DMS114 treated with DMSO at 0.1 percent for 48 hours (cell line): Measurements from ENCODE around the gene PPFIA4.

Experiments
- DNase-seq: peaks from one replicate; lab custom pipeline; 2025; ENCODE audit not compliant: unreplicated experiment; lab: John Stamatoyannopoulos, UW

The PPFIA4 gene

GRCh38 chr1:203124546-203125317 lies 98.4 kb downstream of the PPFIA4 start:
- no peak for DNase-seq

- DNase-seq, result no peak
Measured at GRCh38 chr1:203126151-203126865, 100.0 kb downstream of the PPFIA4 start.

DNA sequence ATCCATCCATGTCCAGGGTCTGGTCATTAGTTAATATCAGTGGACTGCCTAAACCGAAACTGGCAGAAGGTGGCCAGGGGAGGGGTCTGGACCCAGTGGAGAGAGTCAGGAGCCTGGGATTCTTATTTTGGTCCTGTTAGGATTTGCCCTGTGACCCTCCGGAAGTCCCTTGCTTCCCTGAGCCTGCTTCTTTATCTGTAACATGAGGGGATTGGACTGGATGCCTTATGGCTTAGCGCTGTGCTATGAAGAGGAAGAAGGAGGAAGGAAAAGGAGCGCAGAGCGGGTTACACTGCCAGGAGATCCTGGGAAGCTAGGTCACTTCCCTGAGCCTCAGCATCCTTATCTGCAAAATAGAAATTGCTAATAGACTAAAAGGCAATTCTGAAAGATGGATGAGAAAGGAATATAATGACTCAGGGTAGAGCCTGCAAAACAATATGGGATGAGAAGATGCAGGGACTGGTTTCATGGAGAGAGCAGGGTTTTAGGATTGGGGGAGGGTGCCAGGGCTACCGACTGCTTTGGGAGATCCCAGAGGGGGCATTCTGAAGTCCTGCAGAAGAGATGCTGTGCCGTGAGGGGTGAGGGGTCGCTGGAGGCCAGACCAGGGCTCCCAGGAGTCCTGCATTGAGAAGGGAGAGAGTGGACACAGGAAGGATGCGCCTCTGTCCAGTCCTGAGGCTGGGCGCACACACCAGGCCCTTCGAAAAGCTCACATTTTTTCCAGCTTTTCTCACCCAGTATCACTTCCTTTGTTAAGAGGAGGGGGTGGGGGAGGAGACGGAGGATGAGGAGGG lies 100.8 kb downstream of the PPFIA4 start:
- no peak for DNase-seq

DNA sequence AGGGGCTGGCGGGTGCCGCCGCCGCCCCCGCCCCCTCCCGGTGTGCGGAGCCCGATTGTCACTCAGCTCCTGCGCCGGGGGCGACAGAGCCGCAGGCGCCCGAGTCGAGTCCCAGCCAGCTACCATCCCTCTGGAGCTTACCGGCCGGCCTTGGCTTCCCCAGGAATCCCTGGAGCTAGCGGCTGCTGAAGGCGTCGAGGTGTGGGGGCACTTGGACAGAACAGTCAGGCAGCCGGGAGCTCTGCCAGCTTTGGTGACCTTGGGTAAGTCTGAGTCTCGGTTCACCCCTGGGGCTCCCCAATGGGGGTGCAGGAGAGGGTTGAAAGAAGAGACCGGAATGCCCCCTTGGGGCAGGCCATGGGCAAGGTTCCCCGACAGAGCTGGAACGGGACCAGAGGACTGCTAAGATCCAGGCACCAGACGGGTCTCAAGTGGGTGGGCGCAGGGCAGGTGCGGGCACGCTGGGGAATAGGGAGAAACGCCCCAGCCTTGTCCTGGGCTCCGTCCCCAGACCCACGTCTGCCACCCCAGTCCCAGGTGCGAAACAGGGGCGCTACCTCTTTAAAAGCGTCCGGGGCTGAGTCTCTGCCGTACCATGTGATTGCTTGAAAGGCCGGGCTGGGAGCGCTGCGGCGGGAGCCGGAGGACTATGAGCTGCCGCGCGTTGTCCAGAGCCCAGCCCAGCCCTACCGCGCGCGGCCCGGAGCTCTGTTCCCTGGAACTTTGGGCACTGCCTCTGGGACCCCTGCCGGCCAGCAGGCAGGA lies 101.6 kb downstream of the PPFIA4 start, which contains the start of gene ADORA1:
TSS of gene ADORA1 (plus strand) at position 61 of the 765 bp plus-strand sequence. CDS start 1,116 bp downstream, outside the sequence.
- DNase-seq, result peak; percentile 16

- no peak for DNase-seq
Measured at GRCh38 chr1:203128431-203128715, 102.1 kb downstream of the PPFIA4 start.
